ENCODE results near the gene TMEM158. TPM values are rescaled to one million over a fixed set of nuclear protein-coding genes. Genes with fewer than 3 reads are reported as not detected.

The TMEM158 gene
- total RNA-seq, 1 experiment from 2014 or later: 1.4 TPM

DNA sequence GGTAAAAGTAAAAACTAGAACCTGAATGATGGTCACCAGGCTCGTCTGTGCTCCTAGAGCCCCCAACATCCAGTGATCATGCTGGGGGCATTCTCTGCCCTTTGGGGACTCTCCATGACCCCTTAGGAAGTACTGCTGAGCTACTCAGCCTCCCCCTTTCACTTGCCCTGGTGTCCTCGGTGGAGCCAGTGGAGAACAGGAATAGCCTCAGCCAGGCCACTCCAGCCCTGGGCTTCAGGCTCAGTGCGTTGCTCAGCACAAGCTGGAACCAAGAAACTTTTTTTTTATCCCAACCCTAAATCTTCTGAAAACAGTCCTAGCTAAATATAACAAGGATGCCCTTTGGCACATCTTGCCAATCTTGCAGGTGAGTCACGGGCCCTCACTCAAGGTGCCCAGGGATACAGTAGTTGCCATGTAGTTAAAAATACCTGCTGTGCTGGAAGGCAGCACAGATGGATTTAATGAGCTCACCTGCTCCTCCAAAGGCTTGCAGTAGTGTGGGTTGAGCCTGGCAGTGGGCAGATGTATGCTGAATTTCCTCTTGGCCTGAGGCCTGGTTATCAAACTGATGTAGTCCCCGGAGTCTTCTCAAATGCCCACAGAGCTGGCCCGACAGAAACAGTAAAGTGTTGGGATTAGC lies 46.9 kb upstream of the TMEM158 start:
- Mint-ChIP-seq H3K36me3 (ENCODE audit: insufficient read depth, unreplicated experiment) (no peaks in the 10 kb centered on the region), H3K27me3 (ENCODE audit: insufficient read depth, unreplicated experiment) (peaks cover 46% of the 10 kb centered on the region), H3K9me3 (ENCODE audit: unreplicated experiment) (peaks cover 9% of the 10 kb centered on the region), H3K4me3 (ENCODE audit: unreplicated experiment) (no peak overlapping the region), H3K4me1 (ENCODE audit: insufficient read depth, unreplicated experiment) (no peaks in the 10 kb centered on the region), H3K27ac (ENCODE audit: low read depth, unreplicated experiment) (no peak overlapping the region)
- intact Hi-C loops (cut with micrococcal nuclease): no loop called here
- CTCF ChIA-PET: no interaction called here
- no TSS peak for BruUV-seq (replicated peaks)
- POLR2A ChIA-PET: interaction anchor here (0.6 to 1.2 kb wide), 3 partner anchors 8 to 1049 kb away, joined by 3 read pairs; no protein-coding TSS in a partner anchor
- no peak for TF ChIP-seq CTCF (IDR thresholded peaks at IDR 0.05; ENCODE audit: unreplicated experiment)
- DNase-seq (ENCODE audit: unreplicated experiment): peak; percentile 24

DNA sequence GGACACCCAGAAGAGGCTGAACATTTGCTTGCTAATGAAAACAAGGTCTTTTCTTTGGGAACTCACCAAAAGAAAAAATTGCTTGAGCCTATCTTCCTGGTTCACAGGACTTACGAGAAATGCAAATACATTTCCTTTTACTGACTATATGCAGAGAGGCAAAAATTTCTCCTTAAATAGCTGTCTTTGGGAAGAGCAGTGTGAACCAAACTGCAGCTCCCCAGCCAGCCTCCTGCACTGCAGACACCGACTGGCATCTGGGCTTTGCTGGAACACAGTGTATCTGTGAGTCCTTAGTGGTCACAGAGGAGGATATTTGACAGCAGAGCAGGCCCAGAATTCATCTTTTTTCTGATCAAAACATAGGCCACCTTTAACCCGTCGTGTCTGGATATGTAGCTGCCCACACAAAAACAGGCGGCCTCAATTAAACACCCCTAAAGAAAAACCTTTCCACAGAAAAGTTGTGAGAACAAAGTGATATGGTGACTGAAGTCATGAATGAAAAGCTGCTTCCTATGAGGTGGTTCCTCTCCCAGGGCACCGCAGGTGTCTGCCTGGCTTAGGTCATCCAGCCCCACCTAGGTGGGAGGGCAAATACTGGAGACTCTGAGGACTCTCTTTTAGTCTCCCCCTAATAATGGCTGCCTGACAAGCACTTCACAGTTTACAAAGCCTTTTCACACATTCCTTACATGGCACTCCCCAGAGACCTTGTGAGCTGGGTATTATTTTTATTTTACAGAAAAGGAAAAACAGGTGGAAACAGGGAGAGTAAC lies 46.1 kb upstream of the TMEM158 start:
- CTCF ChIA-PET: no interaction called here
- intact Hi-C loops (cut with micrococcal nuclease): no loop called here
- Mint-ChIP-seq H3K9me3 (ENCODE audit: unreplicated experiment) (peaks cover 4% of the 10 kb centered on the region), H3K27me3 (ENCODE audit: insufficient read depth, unreplicated experiment) (peaks cover 49% of the 10 kb centered on the region), H3K27ac (ENCODE audit: low read depth, unreplicated experiment) (no peak overlapping the region), H3K36me3 (ENCODE audit: insufficient read depth, unreplicated experiment) (no peaks in the 10 kb centered on the region), H3K4me1 (ENCODE audit: insufficient read depth, unreplicated experiment) (no peaks in the 10 kb centered on the region), H3K4me3 (ENCODE audit: unreplicated experiment) (no peak overlapping the region)
- POLR2A ChIA-PET: interaction anchor here (0.8 kb wide), 1 partner anchor 13 kb away, joined by 3 read pairs; no protein-coding TSS in a partner anchor
- no peak for DNase-seq (ENCODE audit: unreplicated experiment)
- TF ChIP-seq CTCF (IDR thresholded peaks at IDR 0.05; ENCODE audit: unreplicated experiment): no peak
- no TSS peak for BruUV-seq (replicated peaks)

GRCh38 chr3:45269952-45270351 lies 43.9 kb upstream of the TMEM158 start:
- no peaks in the 10 kb centered on the region for H3K9me3 Mint-ChIP-seq (ENCODE audit: unreplicated experiment)
- H3K27ac Mint-ChIP-seq (ENCODE audit: low read depth, unreplicated experiment): no peak overlapping the region
- no peak overlapping the region for H3K4me3 Mint-ChIP-seq (ENCODE audit: unreplicated experiment)
- H3K36me3 Mint-ChIP-seq (ENCODE audit: insufficient read depth, unreplicated experiment): no peaks in the 10 kb centered on the region
- H3K27me3 Mint-ChIP-seq (ENCODE audit: insufficient read depth, unreplicated experiment): peaks cover 39% of the 10 kb centered on the region
- H3K4me1 Mint-ChIP-seq (ENCODE audit: insufficient read depth, unreplicated experiment): no peaks in the 10 kb centered on the region
- BruUV-seq (replicated peaks): no TSS peak
- CTCF ChIA-PET: no interaction called here
- POLR2A ChIA-PET: no interaction called here
- no peak for TF ChIP-seq CTCF (IDR thresholded peaks at IDR 0.05; ENCODE audit: unreplicated experiment)
- intact Hi-C loops (cut with micrococcal nuclease): no loop called here
- DNase-seq (ENCODE audit: unreplicated experiment): no peak

- no peaks in the 10 kb centered on the region for H3K36me3 Mint-ChIP-seq (ENCODE audit: insufficient read depth, unreplicated experiment)
- TF ChIP-seq CTCF (IDR thresholded peaks at IDR 0.05; ENCODE audit: unreplicated experiment): no peak
- H3K4me3 Mint-ChIP-seq (ENCODE audit: unreplicated experiment): no peak overlapping the region
- DNase-seq (ENCODE audit: unreplicated experiment): no peak
- peaks cover 25% of the 10 kb centered on the region for H3K27me3 Mint-ChIP-seq (ENCODE audit: insufficient read depth, unreplicated experiment)
- BruUV-seq (replicated peaks): no TSS peak
- ChIA-PET POLR2A (no interaction called here), CTCF (interaction anchor here (0.6 kb wide), 1 partner anchor 67 kb away, joined by 3 read pairs; no protein-coding TSS in a partner anchor)
- no peak overlapping the region for H3K27ac Mint-ChIP-seq (ENCODE audit: low read depth, unreplicated experiment)
- no peaks in the 10 kb centered on the region for H3K4me1 Mint-ChIP-seq (ENCODE audit: insufficient read depth, unreplicated experiment)
- intact Hi-C loops (cut with micrococcal nuclease): no loop called here
- H3K9me3 Mint-ChIP-seq (ENCODE audit: unreplicated experiment): no peaks in the 10 kb centered on the region
Measured at GRCh38 chr3:45267097-45267496, 41.0 kb upstream of the TMEM158 start.

All from MCF 10A (cell line).